ENCODE measurements around the gene CRYGD. TPM values are rescaled to one million over a fixed set of nuclear protein-coding genes. Genes with fewer than 3 reads are reported as not detected.
A peak's percentile ranks its signal among the peaks of the same experiment; 100 is the strongest.
"Not testable (repeated sequence)": the region's sequence is repeated elsewhere in the genome, so short reads cannot be mapped to it uniquely, and the experiment has no call there.

CRYGD gene
- total RNA-seq (2014; rRNA removed; shearing (Covaris generic)) = not detected in 2 replicates

GRCh38 chr2:208124013-208124715 is at the start of gene CRYGD:
TSS of gene CRYGD (minus strand) at chr2:208124524. CDS start at chr2:208124473, 51 bp downstream.
- DNase-seq (ENCODE audit: low read depth) = not testable (repeated sequence)

- DNase-seq (ENCODE audit: low read depth) = peak; percentile 8
Observed at GRCh38 chr2:208172125-208172524, 47.8 kb upstream of the CRYGD start.

- DNase-seq (ENCODE audit: low read depth) = no peak
Observed at GRCh38 chr2:208164951-208165755, 40.8 kb upstream of the CRYGD start.

- no peak for DNase-seq (ENCODE audit: low read depth)
Observed at GRCh38 chr2:208163489-208163888, 39.2 kb upstream of the CRYGD start, which contains the start of gene CRYGA. TSS of gene CRYGA (minus strand) at chr2:208163589. CDS start at chr2:208163556, 33 bp downstream.

GRCh38 chr2:208156439-208156838 is 32.1 kb upstream of the CRYGD start:
- DNase-seq (ENCODE audit: low read depth) = no peak

GRCh38 chr2:208153156-208153555 is 28.8 kb upstream of the CRYGD start:
- no peak for DNase-seq (ENCODE audit: low read depth)

GRCh38 chr2:208150956-208151355 is 26.6 kb upstream of the CRYGD start:
- DNase-seq (ENCODE audit: low read depth) = no peak

GRCh38 chr2:208150094-208150493 is 25.8 kb upstream of the CRYGD start:
- DNase-seq (ENCODE audit: low read depth) = no peak

GRCh38 chr2:208148803-208149202 is 24.5 kb upstream of the CRYGD start:
- no peak for DNase-seq (ENCODE audit: low read depth)

GRCh38 chr2:208147759-208148158 is 23.4 kb upstream of the CRYGD start:
- DNase-seq (ENCODE audit: low read depth) = no peak

GRCh38 chr2:208147008-208147407 is 22.7 kb upstream of the CRYGD start:
- no peak for DNase-seq (ENCODE audit: low read depth)

- DNase-seq (ENCODE audit: low read depth) = no peak
Observed at GRCh38 chr2:208146006-208146405, 21.7 kb upstream of the CRYGD start, which contains the start of gene CRYGB. TSS of gene CRYGB (minus strand) at chr2:208146158. CDS start at chr2:208146120, 38 bp downstream.

GRCh38 chr2:208142925-208143799 is 18.8 kb upstream of the CRYGD start:
- DNase-seq (ENCODE audit: low read depth) = no peak

GRCh38 chr2:208142240-208142924 is 18.1 kb upstream of the CRYGD start:
- DNase-seq (ENCODE audit: low read depth) = peak; percentile 8

- DNase-seq (ENCODE audit: low read depth) = no peak
Observed at GRCh38 chr2:208139447-208139846, 15.1 kb upstream of the CRYGD start.

GRCh38 chr2:208138334-208138733 is 14.0 kb upstream of the CRYGD start:
- peak; percentile 6 for DNase-seq (ENCODE audit: low read depth)

GRCh38 chr2:208136716-208137094 is 12.4 kb upstream of the CRYGD start:
- no peak for DNase-seq (ENCODE audit: low read depth)

- no peak for DNase-seq (ENCODE audit: low read depth)
Observed at GRCh38 chr2:208135794-208136715, 11.7 kb upstream of the CRYGD start.

- no peak for DNase-seq (ENCODE audit: low read depth)
Observed at GRCh38 chr2:208134928-208135586, 10.7 kb upstream of the CRYGD start.

- DNase-seq (ENCODE audit: low read depth) = no peak
Observed at GRCh38 chr2:208130712-208131110, 6.4 kb upstream of the CRYGD start.

Measured in RPMI7951 (cell line).